ENCODE measurements around the gene LIPF.
"Not testable (repeated sequence)": the region's sequence is repeated elsewhere in the genome, so short reads cannot be mapped to it uniquely, and the experiment has no call there.

LIPF gene

GRCh38 chr10:88676283-88677060 lies 12.2 kb downstream of the LIPF start:
- DNase-seq (ENCODE audit: low read depth) = no peak

- no peak for DNase-seq (ENCODE audit: low read depth)
Observed at GRCh38 chr10:88680958-88681357, 16.7 kb downstream of the LIPF start.

- no peak for DNase-seq (ENCODE audit: low read depth)
Observed at GRCh38 chr10:88682491-88682890, 18.2 kb downstream of the LIPF start.

- no peak for DNase-seq (ENCODE audit: low read depth)
Observed at GRCh38 chr10:88687853-88688467, 23.7 kb downstream of the LIPF start.

GRCh38 chr10:88689366-88689765 lies 25.1 kb downstream of the LIPF start:
- DNase-seq (ENCODE audit: low read depth) = no peak

GRCh38 chr10:88693392-88694020 lies 29.3 kb downstream of the LIPF start:
- DNase-seq (ENCODE audit: low read depth) = no peak

- no peak for DNase-seq (ENCODE audit: low read depth)
Observed at GRCh38 chr10:88702848-88703597, 38.8 kb downstream of the LIPF start.

GRCh38 chr10:88705958-88706357 lies 41.7 kb downstream of the LIPF start, which contains the start of gene LIPK:
Gene LIPK, plus strand, starts transcription at chr10:88706249. Its CDS starts 18,295 bp downstream, at chr10:88724544.
- no peak for DNase-seq (ENCODE audit: low read depth)

GRCh38 chr10:88707429-88708155 lies 43.4 kb downstream of the LIPF start:
- DNase-seq (ENCODE audit: low read depth) = no peak

- DNase-seq (ENCODE audit: low read depth) = not testable (repeated sequence)
Observed at GRCh38 chr10:88709361-88709760, 45.1 kb downstream of the LIPF start.

GRCh38 chr10:88715517-88715916 lies 51.3 kb downstream of the LIPF start:
- no peak for DNase-seq (ENCODE audit: low read depth)

GRCh38 chr10:88721392-88721791 lies 57.1 kb downstream of the LIPF start:
- no peak for DNase-seq (ENCODE audit: low read depth)

- no peak for DNase-seq (ENCODE audit: low read depth)
Observed at GRCh38 chr10:88725798-88726197, 61.6 kb downstream of the LIPF start.

GRCh38 chr10:88728107-88728763 lies 64.0 kb downstream of the LIPF start:
- no peak for DNase-seq (ENCODE audit: low read depth)

All from stimulated activated CD8-positive, alpha-beta memory T cell treated with anti-CD3 and anti-CD28 coated beads, Interleukin-4, amount 100 ng/mL, for 24 hours (primary cell).